Measurements from ENCODE around the gene DOCK2. TPM values are rescaled to one million over a fixed set of nuclear protein-coding genes. Genes with fewer than 3 reads are reported as not detected.

DOCK2 gene
- polyA plus RNA-seq, 2 of the 4 experiments (the other 2 are of a cell fraction), result 2.1 to 4.6 TPM

- TF ChIP-seq CTCF (IDR thresholded peaks at IDR 0.05), result no peak
Measured at GRCh38 chr5:169696621-169697510, 59.8 kb downstream of the DOCK2 start (continued).

GRCh38 chr5:169697511-169697890, 60.4 kb downstream of the DOCK2 start:
- ChIA-PET POLR2A (interaction anchor here (1.0 to 1.9 kb wide), 2 partner anchors 105 to 114 kb away, joined by 4 to 19 read pairs; partner anchors contain the start of gene SPDL1), CTCF (interaction anchor here (1.1 to 5.7 kb wide), 3 partner anchors 248 to 528 kb away, joined by 3 to 38 read pairs (median 3); no protein-coding TSS in a partner anchor)
- Histone ChIP-seq H3K4me3 (no peak overlapping the region), H3K4me1 (peaks cover 44% of the 10 kb centered on the region), H3K27ac (peak overlapping the region; percentile 83 to 85), H3K9me3 (no peaks in the 10 kb centered on the region), H3K4me2 (peak overlapping the region; percentile 64)
- no peak for TF ChIP-seq RNF2 (IDR thresholded peaks at IDR 0.05; ENCODE audit: borderline replicate concordance, low read depth)
- no peak for TF ChIP-seq E2F6 (IDR thresholded peaks at IDR 0.05; ENCODE audit: borderline replicate concordance, low read depth)
- TF ChIP-seq HOXA7 (CRISPR knock-in tag; IDR thresholded peaks at IDR 0.05), result no peak
- no peak for TF ChIP-seq RARB (CRISPR knock-in tag; IDR thresholded peaks at IDR 0.05)
- no peak for TF ChIP-seq JUNB (IDR thresholded peaks at IDR 0.05)
- TF ChIP-seq PHF8 (IDR thresholded peaks at IDR 0.05; ENCODE audit: borderline replicate concordance, low read depth), result no peak
- no peak for TF ChIP-seq RAD21 (conservative IDR thresholded peaks at IDR 0.05 in 1 of 2, IDR thresholded peaks at IDR 0.05 in 1 of 2)
- no peak for TF ChIP-seq RFX5 (IDR thresholded peaks at IDR 0.05)
- TF ChIP-seq ZC3H11A (IDR thresholded peaks at IDR 0.05), result no peak
- no peak for TF ChIP-seq HES2 (IDR thresholded peaks at IDR 0.05)
- TF ChIP-seq CHD2 (IDR thresholded peaks at IDR 0.05; ENCODE audit: low read length, partially characterized antibody), result no peak
- TF ChIP-seq MAX (IDR thresholded peaks at IDR 0.05), result no peak
- TF ChIP-seq HOXB5 (CRISPR knock-in tag; IDR thresholded peaks at IDR 0.05), result no peak
- no peak for TF ChIP-seq CEBPB (IDR thresholded peaks at IDR 0.05)
- DNase-seq (ENCODE audit: low read depth in 1 of 2, low spot score in 1 of 2) (no peak), FAIRE-seq (no peak), ATAC-seq (no peak)
- WGBS (ENCODE audit: missing lambda C conversion rate), result 94% methylated on average over 2 of the region's 2 CpGs

GRCh38 chr5:169697976-169698375, 60.9 kb downstream of the DOCK2 start:
- Histone ChIP-seq H3K9me3 (no peaks in the 10 kb centered on the region), H3K27ac (peak overlapping the region; percentile 83 to 85), H3K4me1 (peaks cover 44% of the 10 kb centered on the region), H3K4me3 (no peak overlapping the region), H3K4me2 (peak overlapping the region; percentile 64; the same call in 2 of the 3 replicates)
- CTCF ChIA-PET, result interaction anchor here (1.6 to 5.7 kb wide), 3 partner anchors 13 to 519 kb away, joined by 4 to 38 read pairs (median 12); no protein-coding TSS in a partner anchor
- no peak for DNase-seq (ENCODE audit: low read depth in 1 of 2, low spot score in 1 of 2)
- no peak for ATAC-seq
- POLR2A ChIA-PET, result no interaction called here
- FAIRE-seq, result no peak
- WGBS (ENCODE audit: missing lambda C conversion rate), result 82% methylated on average over 3 of the region's 3 CpGs
- TF ChIP-seq KDM5A (IDR thresholded peaks at IDR 0.05) (no peak), EHF (CRISPR knock-in tag; IDR thresholded peaks at IDR 0.05) (no peak), SREBF2 (IDR thresholded peaks at IDR 0.05) (no peak), PBX3 (IDR thresholded peaks at IDR 0.05) (no peak), JUNB (IDR thresholded peaks at IDR 0.05) (no peak), BCL3 (IDR thresholded peaks at IDR 0.05) (no peak), CHD4 (IDR thresholded peaks at IDR 0.05; ENCODE audit: borderline replicate concordance) (no peak), ATOH8 (CRISPR knock-in tag; IDR thresholded peaks at IDR 0.05; ENCODE audit: low read depth) (no peak), TFCP2L1 (CRISPR knock-in tag; IDR thresholded peaks at IDR 0.05) (no peak), KDM1A (IDR thresholded peaks at IDR 0.05; ENCODE audit: low read depth) (no peak)

Data from A549 (cell line).